ENCODE results near the gene TRPC3. TPM values are rescaled to one million over a fixed set of nuclear protein-coding genes. Genes with fewer than 3 reads are reported as not detected.

TRPC3 gene
- total and polyA plus RNA-seq, 4 donors = 0.06 to 0.33 (median 0.09) TPM

- H3K9me3 ChIP-seq (ENCODE audit: control insufficient read depth in 4 of 4, low read length in 3 of 4) = no peaks in the 10 kb centered on the region
- H3K36me3 ChIP-seq (ENCODE audit: control insufficient read depth in 4 of 4, insufficient read depth in 3 of 4, low read depth in 1 of 4, low read length in 3 of 4) = peaks cover 0 to 2% (median 0%) of the 10 kb centered on the region in 4 donors
- peak within 1 kb of the TSS; percentile 52 to 60 for H3K9ac ChIP-seq (ENCODE audit: low read depth in 1 of 2, low read length in 2 of 2)
- TF ChIP-seq, protein P1, sequence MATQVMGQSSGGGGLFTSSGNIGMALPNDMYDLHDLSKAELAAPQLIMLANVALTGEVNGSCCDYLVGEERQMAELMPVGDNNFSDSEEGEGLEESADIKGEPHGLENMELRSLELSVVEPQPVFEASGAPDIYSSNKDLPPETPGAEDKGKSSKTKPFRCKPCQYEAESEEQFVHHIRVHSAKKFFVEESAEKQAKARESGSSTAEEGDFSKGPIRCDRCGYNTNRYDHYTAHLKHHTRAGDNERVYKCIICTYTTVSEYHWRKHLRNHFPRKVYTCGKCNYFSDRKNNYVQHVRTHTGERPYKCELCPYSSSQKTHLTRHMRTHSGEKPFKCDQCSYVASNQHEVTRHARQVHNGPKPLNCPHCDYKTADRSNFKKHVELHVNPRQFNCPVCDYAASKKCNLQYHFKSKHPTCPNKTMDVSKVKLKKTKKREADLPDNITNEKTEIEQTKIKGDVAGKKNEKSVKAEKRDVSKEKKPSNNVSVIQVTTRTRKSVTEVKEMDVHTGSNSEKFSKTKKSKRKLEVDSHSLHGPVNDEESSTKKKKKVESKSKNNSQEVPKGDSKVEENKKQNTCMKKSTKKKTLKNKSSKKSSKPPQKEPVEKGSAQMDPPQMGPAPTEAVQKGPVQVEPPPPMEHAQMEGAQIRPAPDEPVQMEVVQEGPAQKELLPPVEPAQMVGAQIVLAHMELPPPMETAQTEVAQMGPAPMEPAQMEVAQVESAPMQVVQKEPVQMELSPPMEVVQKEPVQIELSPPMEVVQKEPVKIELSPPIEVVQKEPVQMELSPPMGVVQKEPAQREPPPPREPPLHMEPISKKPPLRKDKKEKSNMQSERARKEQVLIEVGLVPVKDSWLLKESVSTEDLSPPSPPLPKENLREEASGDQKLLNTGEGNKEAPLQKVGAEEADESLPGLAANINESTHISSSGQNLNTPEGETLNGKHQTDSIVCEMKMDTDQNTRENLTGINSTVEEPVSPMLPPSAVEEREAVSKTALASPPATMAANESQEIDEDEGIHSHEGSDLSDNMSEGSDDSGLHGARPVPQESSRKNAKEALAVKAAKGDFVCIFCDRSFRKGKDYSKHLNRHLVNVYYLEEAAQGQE (IDR thresholded peaks at IDR 0.05) = peak; percentile 13
- TF ChIP-seq RAD21 (IDR thresholded peaks at IDR 0.05) (peak in 1 of 2 donors; percentile 3), HNF4A (conservative IDR thresholded peaks at IDR 0.05) (no peak), CTCF (IDR thresholded peaks at IDR 0.05; ENCODE audit: low read depth, low read length, missing input control) (no peak), YY1 (IDR thresholded peaks at IDR 0.05) (peak; percentile 40), FOXA2 (IDR thresholded peaks at IDR 0.05) (no peak), GABPA (IDR thresholded peaks at IDR 0.05 in 1 of 2, conservative IDR thresholded peaks at IDR 0.05 in 1 of 2) (no peak), RXRA (IDR thresholded peaks at IDR 0.05) (no peak), EGR1 (IDR thresholded peaks at IDR 0.05; ENCODE audit: low read depth in 2 of 2) (no peak), TAF1 (conservative IDR thresholded peaks at IDR 0.05) (no peak), SP1 (IDR thresholded peaks at IDR 0.05) (peak; percentile 37), JUND (IDR thresholded peaks at IDR 0.05) (peak; percentile 14 to 15), NR2F2 (IDR thresholded peaks at IDR 0.05) (no peak), ZBTB33 (IDR thresholded peaks at IDR 0.05) (no peak), HNF4G (IDR thresholded peaks at IDR 0.05) (no peak), FOXA1 (IDR thresholded peaks at IDR 0.05) (no peak)
- TF ChIP-seq, protein P2, sequence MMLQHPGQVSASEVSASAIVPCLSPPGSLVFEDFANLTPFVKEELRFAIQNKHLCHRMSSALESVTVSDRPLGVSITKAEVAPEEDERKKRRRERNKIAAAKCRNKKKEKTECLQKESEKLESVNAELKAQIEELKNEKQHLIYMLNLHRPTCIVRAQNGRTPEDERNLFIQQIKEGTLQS (IDR thresholded peaks at IDR 0.05) = no peak
- TF ChIP-seq, protein P3, sequence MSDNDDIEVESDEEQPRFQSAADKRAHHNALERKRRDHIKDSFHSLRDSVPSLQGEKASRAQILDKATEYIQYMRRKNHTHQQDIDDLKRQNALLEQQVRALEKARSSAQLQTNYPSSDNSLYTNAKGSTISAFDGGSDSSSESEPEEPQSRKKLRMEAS (IDR thresholded peaks at IDR 0.05) = no peak
- DNase-seq (ENCODE audit: low spot score) = peak; percentile 99
- H3K4me1 ChIP-seq (ENCODE audit: control insufficient read depth in 4 of 4, insufficient read depth in 4 of 4, low read length in 3 of 4) = peaks cover 0 to 7% (median 3%) of the 10 kb centered on the region in 4 donors
- peak within 1 kb of the TSS; percentile 66 to 88 (median 83) for H3K4me3 ChIP-seq (ENCODE audit: low read depth in 1 of 3, low read length in 3 of 3)
- under 1% methylated on average over 58 of the region's 58 CpGs for WGBS
- H3K27ac ChIP-seq (ENCODE audit: low read depth in 1 of 2, low read length in 2 of 2) = peak within 1 kb of the TSS; percentile 63 to 77
- no peaks in the 10 kb centered on the region for H3K27me3 ChIP-seq (ENCODE audit: control insufficient read depth in 4 of 4, insufficient read depth in 4 of 4, low read length in 3 of 4)
These were observed 81.7 kb downstream of the TRPC3 start, which contains the start of gene BBS7 for GRCh38 chr4:121869841-121870822. TSS of gene BBS7 (minus strand) at chr4:121870474. CDS start at chr4:121870313, 161 bp downstream.

Measured in liver (tissue), 9 donors.